ENCODE measurements around the gene RAB26. TPM values are rescaled to one million over a fixed set of nuclear protein-coding genes. Genes with fewer than 3 reads are reported as not detected.

The RAB26 gene
- total and polyA plus RNA-seq, 2 experiments from 2014 or later: 4.1 to 8.7 TPM

DNA sequence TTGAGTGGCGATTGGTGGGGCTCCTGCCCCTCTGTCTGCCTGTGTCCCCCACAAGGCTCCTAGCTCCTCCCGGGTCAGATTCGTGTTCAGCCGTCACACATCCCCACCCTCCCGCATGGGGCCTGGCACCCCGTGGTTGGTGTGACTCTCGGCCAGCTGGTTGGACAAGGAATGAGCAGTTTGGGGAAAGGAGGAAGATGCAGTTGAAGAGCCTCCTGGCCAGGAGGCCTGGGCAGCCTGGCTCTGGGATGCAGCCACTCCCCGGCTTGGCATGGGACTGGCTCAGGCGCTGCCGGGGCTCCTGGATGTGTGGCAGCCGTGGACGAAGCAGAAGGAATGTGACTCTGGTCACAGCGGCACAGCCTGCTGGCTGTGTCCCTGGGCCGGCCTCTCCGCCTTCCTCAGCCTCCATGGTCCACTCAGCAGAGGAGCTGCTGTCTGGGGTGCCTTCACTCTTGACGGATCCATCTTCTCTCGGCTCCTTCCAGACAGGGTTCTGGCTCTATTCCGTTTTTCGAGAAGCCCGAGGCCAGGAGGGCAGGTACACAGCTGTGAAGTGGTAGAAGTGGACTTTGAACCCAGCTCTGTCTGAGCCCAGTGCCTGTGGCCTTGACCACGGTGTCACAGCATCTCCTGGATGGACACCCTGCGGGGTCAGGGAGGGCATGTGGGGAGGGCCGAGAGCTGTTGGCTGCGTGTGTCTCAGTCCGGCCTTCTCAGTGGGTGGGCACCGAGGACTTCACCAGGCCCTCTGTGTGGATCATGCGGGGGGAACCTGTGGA, 9.2 kb downstream of the RAB26 start:
- H3K27me3 Mint-ChIP-seq (ENCODE audit: insufficient read depth, low read depth, poor library complexity): peaks cover 37% of the 10 kb centered on the region
- no peak for TF ChIP-seq EZH2 (IDR thresholded peaks at IDR 0.05; ENCODE audit: low read depth, unreplicated experiment)
- no peak for TF ChIP-seq STAT1 (IDR thresholded peaks at IDR 0.05; ENCODE audit: unreplicated experiment)
- TF ChIP-seq, protein P1, sequence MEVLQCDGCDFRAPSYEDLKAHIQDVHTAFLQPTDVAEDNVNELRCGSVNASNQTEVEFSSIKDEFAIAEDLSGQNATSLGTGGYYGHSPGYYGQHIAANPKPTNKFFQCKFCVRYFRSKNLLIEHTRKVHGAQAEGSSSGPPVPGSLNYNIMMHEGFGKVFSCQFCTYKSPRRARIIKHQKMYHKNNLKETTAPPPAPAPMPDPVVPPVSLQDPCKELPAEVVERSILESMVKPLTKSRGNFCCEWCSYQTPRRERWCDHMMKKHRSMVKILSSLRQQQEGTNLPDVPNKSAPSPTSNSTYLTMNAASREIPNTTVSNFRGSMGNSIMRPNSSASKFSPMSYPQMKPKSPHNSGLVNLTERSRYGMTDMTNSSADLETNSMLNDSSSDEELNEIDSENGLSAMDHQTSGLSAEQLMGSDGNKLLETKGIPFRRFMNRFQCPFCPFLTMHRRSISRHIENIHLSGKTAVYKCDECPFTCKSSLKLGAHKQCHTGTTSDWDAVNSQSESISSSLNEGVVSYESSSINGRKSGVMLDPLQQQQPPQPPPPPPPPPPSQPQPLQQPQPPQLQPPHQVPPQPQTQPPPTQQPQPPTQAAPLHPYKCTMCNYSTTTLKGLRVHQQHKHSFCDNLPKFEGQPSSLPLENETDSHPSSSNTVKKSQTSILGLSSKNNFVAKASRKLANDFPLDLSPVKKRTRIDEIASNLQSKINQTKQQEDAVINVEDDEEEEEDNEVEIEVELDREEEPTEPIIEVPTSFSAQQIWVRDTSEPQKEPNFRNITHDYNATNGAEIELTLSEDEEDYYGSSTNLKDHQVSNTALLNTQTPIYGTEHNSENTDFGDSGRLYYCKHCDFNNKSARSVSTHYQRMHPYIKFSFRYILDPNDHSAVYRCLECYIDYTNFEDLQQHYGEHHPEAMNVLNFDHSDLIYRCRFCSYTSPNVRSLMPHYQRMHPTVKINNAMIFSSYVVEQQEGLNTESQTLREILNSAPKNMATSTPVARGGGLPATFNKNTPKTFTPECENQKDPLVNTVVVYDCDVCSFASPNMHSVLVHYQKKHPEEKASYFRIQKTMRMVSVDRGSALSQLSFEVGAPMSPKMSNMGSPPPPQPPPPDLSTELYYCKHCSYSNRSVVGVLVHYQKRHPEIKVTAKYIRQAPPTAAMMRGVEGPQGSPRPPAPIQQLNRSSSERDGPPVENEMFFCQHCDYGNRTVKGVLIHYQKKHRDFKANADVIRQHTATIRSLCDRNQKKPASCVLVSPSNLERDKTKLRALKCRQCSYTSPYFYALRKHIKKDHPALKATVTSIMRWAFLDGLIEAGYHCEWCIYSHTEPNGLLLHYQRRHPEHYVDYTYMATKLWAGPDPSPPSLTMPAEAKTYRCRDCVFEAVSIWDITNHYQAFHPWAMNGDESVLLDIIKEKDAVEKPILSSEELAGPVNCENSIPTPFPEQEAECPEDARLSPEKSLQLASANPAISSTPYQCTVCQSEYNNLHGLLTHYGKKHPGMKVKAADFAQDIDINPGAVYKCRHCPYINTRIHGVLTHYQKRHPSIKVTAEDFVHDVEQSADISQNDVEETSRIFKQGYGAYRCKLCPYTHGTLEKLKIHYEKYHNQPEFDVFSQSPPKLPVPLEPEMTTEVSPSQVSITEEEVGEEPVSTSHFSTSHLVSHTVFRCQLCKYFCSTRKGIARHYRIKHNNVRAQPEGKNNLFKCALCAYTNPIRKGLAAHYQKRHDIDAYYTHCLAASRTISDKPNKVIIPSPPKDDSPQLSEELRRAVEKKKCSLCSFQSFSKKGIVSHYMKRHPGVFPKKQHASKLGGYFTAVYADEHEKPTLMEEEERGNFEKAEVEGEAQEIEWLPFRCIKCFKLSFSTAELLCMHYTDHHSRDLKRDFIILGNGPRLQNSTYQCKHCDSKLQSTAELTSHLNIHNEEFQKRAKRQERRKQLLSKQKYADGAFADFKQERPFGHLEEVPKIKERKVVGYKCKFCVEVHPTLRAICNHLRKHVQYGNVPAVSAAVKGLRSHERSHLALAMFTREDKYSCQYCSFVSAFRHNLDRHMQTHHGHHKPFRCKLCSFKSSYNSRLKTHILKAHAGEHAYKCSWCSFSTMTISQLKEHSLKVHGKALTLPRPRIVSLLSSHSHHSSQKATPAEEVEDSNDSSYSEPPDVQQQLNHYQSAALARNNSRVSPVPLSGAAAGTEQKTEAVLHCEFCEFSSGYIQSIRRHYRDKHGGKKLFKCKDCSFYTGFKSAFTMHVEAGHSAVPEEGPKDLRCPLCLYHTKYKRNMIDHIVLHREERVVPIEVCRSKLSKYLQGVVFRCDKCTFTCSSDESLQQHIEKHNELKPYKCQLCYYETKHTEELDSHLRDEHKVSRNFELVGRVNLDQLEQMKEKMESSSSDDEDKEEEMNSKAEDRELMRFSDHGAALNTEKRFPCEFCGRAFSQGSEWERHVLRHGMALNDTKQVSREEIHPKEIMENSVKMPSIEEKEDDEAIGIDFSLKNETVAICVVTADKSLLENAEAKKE (CRISPR knock-in tag; IDR thresholded peaks at IDR 0.05): no peak
- TF ChIP-seq, protein P2, sequence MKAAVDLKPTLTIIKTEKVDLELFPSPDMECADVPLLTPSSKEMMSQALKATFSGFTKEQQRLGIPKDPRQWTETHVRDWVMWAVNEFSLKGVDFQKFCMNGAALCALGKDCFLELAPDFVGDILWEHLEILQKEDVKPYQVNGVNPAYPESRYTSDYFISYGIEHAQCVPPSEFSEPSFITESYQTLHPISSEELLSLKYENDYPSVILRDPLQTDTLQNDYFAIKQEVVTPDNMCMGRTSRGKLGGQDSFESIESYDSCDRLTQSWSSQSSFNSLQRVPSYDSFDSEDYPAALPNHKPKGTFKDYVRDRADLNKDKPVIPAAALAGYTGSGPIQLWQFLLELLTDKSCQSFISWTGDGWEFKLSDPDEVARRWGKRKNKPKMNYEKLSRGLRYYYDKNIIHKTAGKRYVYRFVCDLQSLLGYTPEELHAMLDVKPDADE (IDR thresholded peaks at IDR 0.05): no peak
- TF ChIP-seq ZNF114 (CRISPR knock-in tag; IDR thresholded peaks at IDR 0.05): no peak
- TF ChIP-seq, protein P3, sequence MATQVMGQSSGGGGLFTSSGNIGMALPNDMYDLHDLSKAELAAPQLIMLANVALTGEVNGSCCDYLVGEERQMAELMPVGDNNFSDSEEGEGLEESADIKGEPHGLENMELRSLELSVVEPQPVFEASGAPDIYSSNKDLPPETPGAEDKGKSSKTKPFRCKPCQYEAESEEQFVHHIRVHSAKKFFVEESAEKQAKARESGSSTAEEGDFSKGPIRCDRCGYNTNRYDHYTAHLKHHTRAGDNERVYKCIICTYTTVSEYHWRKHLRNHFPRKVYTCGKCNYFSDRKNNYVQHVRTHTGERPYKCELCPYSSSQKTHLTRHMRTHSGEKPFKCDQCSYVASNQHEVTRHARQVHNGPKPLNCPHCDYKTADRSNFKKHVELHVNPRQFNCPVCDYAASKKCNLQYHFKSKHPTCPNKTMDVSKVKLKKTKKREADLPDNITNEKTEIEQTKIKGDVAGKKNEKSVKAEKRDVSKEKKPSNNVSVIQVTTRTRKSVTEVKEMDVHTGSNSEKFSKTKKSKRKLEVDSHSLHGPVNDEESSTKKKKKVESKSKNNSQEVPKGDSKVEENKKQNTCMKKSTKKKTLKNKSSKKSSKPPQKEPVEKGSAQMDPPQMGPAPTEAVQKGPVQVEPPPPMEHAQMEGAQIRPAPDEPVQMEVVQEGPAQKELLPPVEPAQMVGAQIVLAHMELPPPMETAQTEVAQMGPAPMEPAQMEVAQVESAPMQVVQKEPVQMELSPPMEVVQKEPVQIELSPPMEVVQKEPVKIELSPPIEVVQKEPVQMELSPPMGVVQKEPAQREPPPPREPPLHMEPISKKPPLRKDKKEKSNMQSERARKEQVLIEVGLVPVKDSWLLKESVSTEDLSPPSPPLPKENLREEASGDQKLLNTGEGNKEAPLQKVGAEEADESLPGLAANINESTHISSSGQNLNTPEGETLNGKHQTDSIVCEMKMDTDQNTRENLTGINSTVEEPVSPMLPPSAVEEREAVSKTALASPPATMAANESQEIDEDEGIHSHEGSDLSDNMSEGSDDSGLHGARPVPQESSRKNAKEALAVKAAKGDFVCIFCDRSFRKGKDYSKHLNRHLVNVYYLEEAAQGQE (IDR thresholded peaks at IDR 0.05; ENCODE audit: unreplicated experiment): no peak
- no peak for TF ChIP-seq ZNF331 (CRISPR knock-in tag; IDR thresholded peaks at IDR 0.05; ENCODE audit: low read depth)
- TF ChIP-seq EZH2phosphoT487 (IDR thresholded peaks at IDR 0.05; ENCODE audit: unreplicated experiment): no peak
- TF ChIP-seq JUNB (IDR thresholded peaks at IDR 0.05; ENCODE audit: unreplicated experiment): no peak
- no peak for TF ChIP-seq POLR2AphosphoS5 (IDR thresholded peaks at IDR 0.05; ENCODE audit: low read depth)
- no peak for TF ChIP-seq CREB1 (CRISPR knock-in tag; IDR thresholded peaks at IDR 0.05; ENCODE audit: low read depth)
- TF ChIP-seq, protein P4, sequence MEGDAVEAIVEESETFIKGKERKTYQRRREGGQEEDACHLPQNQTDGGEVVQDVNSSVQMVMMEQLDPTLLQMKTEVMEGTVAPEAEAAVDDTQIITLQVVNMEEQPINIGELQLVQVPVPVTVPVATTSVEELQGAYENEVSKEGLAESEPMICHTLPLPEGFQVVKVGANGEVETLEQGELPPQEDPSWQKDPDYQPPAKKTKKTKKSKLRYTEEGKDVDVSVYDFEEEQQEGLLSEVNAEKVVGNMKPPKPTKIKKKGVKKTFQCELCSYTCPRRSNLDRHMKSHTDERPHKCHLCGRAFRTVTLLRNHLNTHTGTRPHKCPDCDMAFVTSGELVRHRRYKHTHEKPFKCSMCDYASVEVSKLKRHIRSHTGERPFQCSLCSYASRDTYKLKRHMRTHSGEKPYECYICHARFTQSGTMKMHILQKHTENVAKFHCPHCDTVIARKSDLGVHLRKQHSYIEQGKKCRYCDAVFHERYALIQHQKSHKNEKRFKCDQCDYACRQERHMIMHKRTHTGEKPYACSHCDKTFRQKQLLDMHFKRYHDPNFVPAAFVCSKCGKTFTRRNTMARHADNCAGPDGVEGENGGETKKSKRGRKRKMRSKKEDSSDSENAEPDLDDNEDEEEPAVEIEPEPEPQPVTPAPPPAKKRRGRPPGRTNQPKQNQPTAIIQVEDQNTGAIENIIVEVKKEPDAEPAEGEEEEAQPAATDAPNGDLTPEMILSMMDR (conservative IDR thresholded peaks at IDR 0.05; ENCODE audit: low read depth in 2 of 2): no peak
- no peak for TF ChIP-seq NANOG (IDR thresholded peaks at IDR 0.05; ENCODE audit: borderline replicate concordance)
- H3K4me3 Mint-ChIP-seq: peak overlapping the region; percentile 93
- H3K4me3 ChIP-seq: peak overlapping the region; percentile 99; the same call in 1 of the 2 replicates
- H3K27me3 ChIP-seq (ENCODE audit: insufficient read depth): no peaks in the 10 kb centered on the region
- peaks cover 31% of the 10 kb centered on the region for H3K4me1 Mint-ChIP-seq
- H3F3A ChIP-seq (replicated peaks; ENCODE audit: low read depth): peaks cover 25% of the 10 kb centered on the region
- peak overlapping the region; percentile 26; the same call in 1 of the 2 replicates for H3K4me2 ChIP-seq
- no peaks in the 10 kb centered on the region for H3K9me2 ChIP-seq (ENCODE audit: insufficient read depth)
- H3K27ac ChIP-seq (ENCODE audit: low read depth): 0 out of 2 replicates have a peak overlapping the region, but pooled peaks have one; percentile 26
- H3K9me3 Mint-ChIP-seq: peaks cover 18% of the 10 kb centered on the region
- DNase-seq (ENCODE audit: low spot score) (no peak), ATAC-seq (no peak)
- H3K36me3 ChIP-seq (ENCODE audit: insufficient read depth): peaks cover 18% of the 10 kb centered on the region; the same call in 1 of the 2 replicates
- peaks cover 26% of the 10 kb centered on the region for H4K20me1 ChIP-seq (replicated peaks; ENCODE audit: insufficient read depth)
- H3K27ac Mint-ChIP-seq: peak overlapping the region; percentile 77; the same call in 1 of the 2 replicates
- H3K4me1 ChIP-seq (ENCODE audit: insufficient read depth): peaks cover 18% of the 10 kb centered on the region; the same call in 1 of the 2 replicates
- H3K79me2 ChIP-seq (replicated peaks; ENCODE audit: insufficient read depth): peaks cover 87% of the 10 kb centered on the region
- peaks cover 35% of the 10 kb centered on the region for H3K36me3 Mint-ChIP-seq (ENCODE audit: low read depth)
- no peak overlapping the region for H2AFZ ChIP-seq

Measured in GM23338 (cell line).